Measurements from ENCODE around the gene ADCY10. TPM values are rescaled to one million over a fixed set of nuclear protein-coding genes. Genes with fewer than 3 reads are reported as not detected.

The ADCY10 gene
- total and polyA plus RNA-seq, 9 of the 15 experiments (the other 6 are each of a cell fraction or from before 2014, with no cell fraction given), result 0.08 to 0.86 (median 0.22) TPM

DNA sequence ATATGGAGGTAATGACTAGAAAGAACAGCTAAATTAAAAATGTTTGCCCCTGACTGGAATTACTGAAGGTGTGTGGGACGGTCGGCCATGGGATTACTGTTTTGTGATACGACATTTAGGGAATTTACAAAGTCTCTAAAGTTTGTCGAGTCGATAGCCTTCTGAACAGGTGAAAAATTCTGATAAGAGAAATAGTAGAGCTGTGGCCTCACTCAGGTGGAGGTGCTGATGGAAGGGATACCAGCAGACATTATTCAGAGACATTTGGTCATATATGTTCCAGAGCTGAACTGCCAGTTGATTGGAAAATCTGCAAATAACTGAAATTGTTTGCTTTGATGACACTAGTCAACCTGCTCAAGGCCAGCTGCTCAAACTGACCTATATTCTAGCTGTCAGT, 71.1 kb downstream of the ADCY10 start:
- no TSS peak for BruUV-seq (replicated peaks)
- peak overlapping the region; percentile 69 for H2AFZ ChIP-seq (ENCODE audit: low read depth, low read length)
- in situ Hi-C loops (cut with MboI) (no loop called here), intact Hi-C loops (cut with micrococcal nuclease) (no loop called here)
- H3K27me3 ChIP-seq (ENCODE audit: control insufficient read depth in 2 of 2, insufficient read depth in 2 of 2, low read length in 2 of 2), result no peaks in the 10 kb centered on the region
- no peaks in the 10 kb centered on the region for H3K79me2 ChIP-seq (ENCODE audit: control insufficient read depth, insufficient read depth, low read length)
- no peak overlapping the region for H3K4me3 ChIP-seq
- no peaks in the 10 kb centered on the region for H3K9me1 ChIP-seq (ENCODE audit: control insufficient read depth, insufficient read depth, low read length)
- H4K20me1 ChIP-seq (replicated peaks; ENCODE audit: control insufficient read depth, insufficient read depth, low read length), result no peaks in the 10 kb centered on the region
- no peak for FAIRE-seq
- peaks cover 3 to 14% of the 10 kb centered on the region in 2 experiments; a peak in 3 of 5 replicates for H3K4me1 ChIP-seq (replicated peaks in 1 of 2; ENCODE audit: control insufficient read depth in 2 of 2, insufficient read depth in 2 of 2, low read length in 2 of 2)
- H3K9me3 ChIP-seq (replicated peaks; ENCODE audit: control insufficient read depth, insufficient read depth, low read depth, low read length), result no peaks in the 10 kb centered on the region
- no peak overlapping the region for H3K4me2 ChIP-seq (ENCODE audit: insufficient read depth, low read length)
- 4% methylated on average over 5 of the region's 5 CpGs for WGBS (ENCODE audit: insufficient coverage, low coverage, missing lambda C conversion rate)
- peak; percentile 68 for TF ChIP-seq TCF3 (CRISPR knock-in tag; IDR thresholded peaks at IDR 0.05)
- peak; percentile 52; the same call in 1 of the 2 replicates for TF ChIP-seq EP300 (IDR thresholded peaks at IDR 0.05; ENCODE audit: low read length)
- TF ChIP-seq MEIS2 (IDR thresholded peaks at IDR 0.05; ENCODE audit: partially characterized antibody), result peak; percentile 55
- peak; percentile 59 for TF ChIP-seq CBFA2T3 (IDR thresholded peaks at IDR 0.05)
- TF ChIP-seq ZNF197 (CRISPR knock-in tag; IDR thresholded peaks at IDR 0.05; ENCODE audit: low read depth), result 0 out of 2 replicates have a peak, but pooled peaks have one; percentile 31
- peak; percentile 53 for TF ChIP-seq TEAD4 (IDR thresholded peaks at IDR 0.05; ENCODE audit: low read length)
- no peak for TF ChIP-seq TEAD4 (CRISPR knock-in tag; IDR thresholded peaks at IDR 0.05; ENCODE audit: borderline replicate concordance)
- 0 out of 2 replicates have a peak, but pooled peaks have one; percentile 35 for TF ChIP-seq ZEB2 (IDR thresholded peaks at IDR 0.05)
- 0 out of 2 replicates have a peak, but pooled peaks have one; percentile 44 for TF ChIP-seq DPF2 (IDR thresholded peaks at IDR 0.05)
- TF ChIP-seq ARID1B (IDR thresholded peaks at IDR 0.05), result peak; percentile 71
- TF ChIP-seq CBFA2T2 (conservative IDR thresholded peaks at IDR 0.05), result peak; percentile 53
- no peak for TF ChIP-seq ZNF224 (CRISPR knock-in tag; IDR thresholded peaks at IDR 0.05)
- TF ChIP-seq HDAC8 (tag; IDR thresholded peaks at IDR 0.05), result no peak
- TF ChIP-seq TAL1 (IDR thresholded peaks at IDR 0.05), result peak; percentile 60
- 0 out of 2 replicates have a peak, but pooled peaks have one; percentile 47 for TF ChIP-seq SMARCA4 (IDR thresholded peaks at IDR 0.05)
- no peak for TF ChIP-seq ZSCAN29 (IDR thresholded peaks at IDR 0.05)
- no peak for TF ChIP-seq SUPT5H (IDR thresholded peaks at IDR 0.05)
- CTCF ChIA-PET (ENCODE audit: low intra/inter-chr PET ratio), result no interaction called here
- POLR2A ChIA-PET, result interaction anchor here (0.6 to 3.0 kb wide), 6 partner anchors 10 to 80 kb away, joined by 3 to 8 read pairs (median 4); no protein-coding TSS in a partner anchor
- H3K36me3 ChIP-seq (ENCODE audit: control insufficient read depth, insufficient read depth, low read length), result no peaks in the 10 kb centered on the region
- H3K27ac ChIP-seq (ENCODE audit: extremely low read depth, low read depth, low read length), result no peak overlapping the region
- no peak overlapping the region for H3K9ac ChIP-seq (ENCODE audit: insufficient read depth in 1 of 2, low read depth in 2 of 2, low read length in 2 of 2)
- ATAC-seq, result peak; percentile 37
- DNase-seq (ENCODE audit: extremely low read depth in 1 of 4, low spot score in 3 of 4), result peak in 2 of 4 experiments; percentile 68 to 70
